Colonic mucosa (tissue), 4 donors: ENCODE results near the gene SIGLEC12. TPM values are rescaled to one million over a fixed set of nuclear protein-coding genes. Genes with fewer than 3 reads are reported as not detected.

Experiments used
- DNase-seq: peaks from one replicate; pipeline ENCODE4 v3.0.0-alpha.2; 2020
- H3K27ac ChIP-seq: fragments of 200-600 bp; one replicate; pipeline ENCODE4 v1.8.0; 2021
- H3K27me3 ChIP-seq: fragments of 200-600 bp; one replicate; pipeline ENCODE4 v1.8.0; 2021
- H3K36me3 ChIP-seq: fragments of 200-600 bp; one replicate; pipeline ENCODE4 v1.8.0; 2021
- H3K4me1 ChIP-seq: fragments of 200-600 bp; one replicate; pipeline ENCODE4 v1.8.0; 2021; ENCODE audit warnings: mild to moderate bottlenecking
- H3K4me3 ChIP-seq: fragments of 200-600 bp; one replicate; pipeline ENCODE4 v1.8.0; 2021
- H3K9ac ChIP-seq, 2 donors: one replicate each; pipeline ENCODE4 v1.7.0; 2013; ENCODE audit warnings: control low read depth in 2 of 2, low read depth in 2 of 2, low read length in 2 of 2
- H3K9me3 ChIP-seq: fragments of 200-600 bp; one replicate; pipeline ENCODE4 v1.8.0; 2021
- intact Hi-C: fragments of 100-400 bp; cut with DNase I; formaldehyde crosslinking; loops from one replicate; pipeline ENCODE4 v1.14.1; 2022
- total RNA-seq, 2 donors: library from RNA; stranded (reverse); fragmentation: NEBNext Ultra II Directional in 1 of 2; extraction: Animal tissue kit (Norgen Biotek cat#: 25700) in 1 of 2; gene quantifications; one replicate each; pipeline ENCODE4 v1.2.1, GENCODE V29; 2021
- TF ChIP-seq, protein P1 (sequence below): fragments of 200-600 bp; IDR thresholded peaks from one replicate; pipeline ENCODE4 v1.8.0; 2022; ENCODE audit warnings: antibody characterized with exemption, mild to moderate bottlenecking
- donor health status: healthy.
- donor health status: DM: no; HTN: no; CAD: no.
- donor health status: DM: no; HTN: no; CAD: no.

SIGLEC12 gene
- total RNA-seq, 2 donors from 2014 or later = 0.15 to 0.35 TPM

DNA sequence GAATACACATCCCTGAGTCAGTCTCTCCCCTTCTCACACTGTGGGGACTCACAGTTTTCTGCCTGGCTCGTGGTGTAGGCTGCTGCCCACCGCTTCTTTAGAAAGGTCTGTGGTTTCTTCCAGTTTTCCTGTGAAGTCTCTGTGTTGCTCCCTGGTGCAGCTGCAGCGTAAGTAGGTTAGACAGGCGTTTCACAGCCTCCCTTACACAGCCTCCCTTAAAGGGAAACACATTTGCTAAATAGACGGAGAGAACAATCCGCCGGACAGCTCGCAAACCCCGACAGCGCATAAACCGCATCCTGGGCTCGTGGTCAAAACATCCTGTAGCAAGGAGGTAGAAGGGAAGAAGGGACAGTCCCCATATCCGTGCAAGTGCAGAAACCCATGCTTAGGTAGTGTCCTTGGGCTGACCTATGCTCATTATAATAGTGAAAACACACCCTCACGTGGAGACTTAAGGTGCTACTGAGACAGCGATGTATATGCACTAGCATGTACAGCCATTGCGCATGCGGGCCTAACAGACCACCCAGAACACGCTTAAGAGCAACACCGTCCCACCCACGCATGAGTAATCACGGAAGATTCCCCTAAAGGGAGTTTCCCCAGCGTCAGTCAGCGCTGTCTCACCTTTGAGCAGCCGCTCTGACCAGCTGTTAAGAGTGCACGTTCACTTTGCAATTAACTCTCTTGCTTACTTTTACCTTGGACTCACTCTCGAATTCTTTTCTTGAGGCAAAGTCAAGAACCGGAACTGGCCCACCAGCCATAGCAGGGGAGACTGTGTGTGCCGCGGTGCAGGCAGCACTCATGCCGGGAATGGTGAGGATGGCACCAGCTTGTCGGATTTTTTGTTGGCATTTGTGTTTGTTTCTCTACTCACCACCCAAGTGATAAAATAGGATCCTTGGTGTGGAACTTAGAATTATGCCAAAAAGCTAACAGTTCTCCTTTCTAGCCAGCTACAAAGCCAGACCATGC, 59.9 kb downstream of the SIGLEC12 start:
- Histone ChIP-seq H3K9ac (no peak overlapping the region), H3K36me3 (no peaks in the 10 kb centered on the region), H3K4me1 (no peaks in the 10 kb centered on the region), H3K4me3 (no peak overlapping the region), H3K27ac (no peak overlapping the region), H3K27me3 (no peaks in the 10 kb centered on the region), H3K9me3 (no peaks in the 10 kb centered on the region)
- TF ChIP-seq, protein P1, sequence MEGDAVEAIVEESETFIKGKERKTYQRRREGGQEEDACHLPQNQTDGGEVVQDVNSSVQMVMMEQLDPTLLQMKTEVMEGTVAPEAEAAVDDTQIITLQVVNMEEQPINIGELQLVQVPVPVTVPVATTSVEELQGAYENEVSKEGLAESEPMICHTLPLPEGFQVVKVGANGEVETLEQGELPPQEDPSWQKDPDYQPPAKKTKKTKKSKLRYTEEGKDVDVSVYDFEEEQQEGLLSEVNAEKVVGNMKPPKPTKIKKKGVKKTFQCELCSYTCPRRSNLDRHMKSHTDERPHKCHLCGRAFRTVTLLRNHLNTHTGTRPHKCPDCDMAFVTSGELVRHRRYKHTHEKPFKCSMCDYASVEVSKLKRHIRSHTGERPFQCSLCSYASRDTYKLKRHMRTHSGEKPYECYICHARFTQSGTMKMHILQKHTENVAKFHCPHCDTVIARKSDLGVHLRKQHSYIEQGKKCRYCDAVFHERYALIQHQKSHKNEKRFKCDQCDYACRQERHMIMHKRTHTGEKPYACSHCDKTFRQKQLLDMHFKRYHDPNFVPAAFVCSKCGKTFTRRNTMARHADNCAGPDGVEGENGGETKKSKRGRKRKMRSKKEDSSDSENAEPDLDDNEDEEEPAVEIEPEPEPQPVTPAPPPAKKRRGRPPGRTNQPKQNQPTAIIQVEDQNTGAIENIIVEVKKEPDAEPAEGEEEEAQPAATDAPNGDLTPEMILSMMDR = no peak
- peak; percentile 44 for DNase-seq
- intact Hi-C loops = no loop called here

Other genes starting within 250 kb of the SIGLEC12 start
- under 1 TPM; 0.12 to 0.16 TPM for gene IGLON5, start 190.2 kb downstream of the SIGLEC12 start, total RNA-seq
- 1 to 10 TPM; 1.1 to 2.1 TPM for gene VSIG10L, start 159.7 kb downstream of the SIGLEC12 start, total RNA-seq
- 100 to 1,000 TPM; 141 to 217 TPM for gene ETFB, start 135.4 kb downstream of the SIGLEC12 start, total RNA-seq
- 1 to 10 TPM in 1 of 2 donors, not detected in 1; 2.9 TPM for gene CLDND2, start 132.8 kb downstream of the SIGLEC12 start, total RNA-seq
- 1 to 10 TPM; 2.3 to 2.7 TPM for gene NKG7, start 129.1 kb downstream of the SIGLEC12 start, total RNA-seq
- gene LIM2, start 113.8 kb downstream of the SIGLEC12 start, total RNA-seq = not detected
- gene C19orf84, start 111.2 kb downstream of the SIGLEC12 start, total RNA-seq = under 1 TPM in 1 of 2 donors, not detected in 1; 0.22 TPM
- 1 to 10 TPM; 1.4 to 2.7 TPM for gene SIGLEC10, start 84.2 kb downstream of the SIGLEC12 start, total RNA-seq
- under 1 TPM; 0.32 to 0.94 TPM for gene SIGLEC8, start 43.3 kb downstream of the SIGLEC12 start, total RNA-seq
- gene CEACAM18, start 23.3 kb downstream of the SIGLEC12 start, total RNA-seq = not detected
- 1 to 10 TPM in 1 of 2 donors, under 1 TPM in 1; 0.98 to 1.9 TPM for gene SIGLEC6, start 29.9 kb upstream of the SIGLEC12 start, total RNA-seq
- gene ZNF175, start 69.5 kb upstream of the SIGLEC12 start, total RNA-seq = 1 to 10 TPM; 5.7 to 8.1 TPM
- gene SIGLEC5, start 128.6 kb upstream of the SIGLEC12 start, total RNA-seq = not detected
- 1 to 10 TPM; 1.1 to 1.5 TPM for gene SIGLEC14, start 145.0 kb upstream of the SIGLEC12 start, total RNA-seq
- gene SPACA6, start 191.5 kb upstream of the SIGLEC12 start, total RNA-seq = 1 to 10 TPM; 3.0 to 4.3 TPM
- gene HAS1, start 222.2 kb upstream of the SIGLEC12 start, total RNA-seq = under 1 TPM in 1 of 2 donors, not detected in 1; 0.40 TPM